ENCODE data around the gene MED26.

MED26 gene

DNA sequence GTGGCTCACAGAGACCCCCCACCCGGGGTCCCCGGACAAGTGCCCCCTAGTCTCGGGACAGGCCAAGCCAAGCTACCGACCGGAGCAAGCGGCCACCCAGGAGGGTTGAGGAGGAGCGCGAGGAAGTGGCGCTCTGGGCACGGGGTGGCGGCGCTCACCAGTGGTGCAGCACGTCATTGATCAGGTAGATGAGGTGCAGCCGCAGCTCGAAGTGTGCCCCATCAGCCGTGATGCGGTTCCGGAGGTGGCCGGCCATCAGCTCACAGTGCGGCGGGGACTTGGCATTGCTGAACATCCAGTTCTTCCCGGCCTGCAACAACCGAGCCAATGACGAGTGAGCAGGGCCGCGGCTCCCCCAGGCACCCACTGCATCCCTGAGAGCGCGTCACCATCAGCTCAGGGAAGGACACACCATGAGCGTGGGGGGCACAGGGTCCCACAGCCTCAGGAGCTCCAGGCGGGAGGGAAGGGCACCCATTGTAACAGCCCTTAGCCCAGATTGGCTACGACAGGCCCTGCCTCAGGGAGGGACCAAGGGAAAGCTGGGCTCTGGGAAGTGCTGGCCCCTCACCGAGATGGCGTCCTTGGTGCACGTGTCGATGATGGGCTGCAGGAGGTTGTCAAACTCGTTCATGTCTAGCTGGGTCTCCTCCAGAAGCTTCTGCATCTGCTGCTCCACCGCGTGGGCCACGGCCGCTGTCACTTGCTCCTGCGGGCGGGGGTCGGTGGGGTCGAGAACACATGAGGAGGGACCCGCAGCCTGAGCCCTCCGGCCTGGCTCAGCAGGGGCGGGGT, 95.4 kb downstream of the MED26 start:
- H3K4me3 ChIP-seq (ENCODE audit: low read depth, low read length) = no peak overlapping the region
- TF ChIP-seq, protein P1, sequence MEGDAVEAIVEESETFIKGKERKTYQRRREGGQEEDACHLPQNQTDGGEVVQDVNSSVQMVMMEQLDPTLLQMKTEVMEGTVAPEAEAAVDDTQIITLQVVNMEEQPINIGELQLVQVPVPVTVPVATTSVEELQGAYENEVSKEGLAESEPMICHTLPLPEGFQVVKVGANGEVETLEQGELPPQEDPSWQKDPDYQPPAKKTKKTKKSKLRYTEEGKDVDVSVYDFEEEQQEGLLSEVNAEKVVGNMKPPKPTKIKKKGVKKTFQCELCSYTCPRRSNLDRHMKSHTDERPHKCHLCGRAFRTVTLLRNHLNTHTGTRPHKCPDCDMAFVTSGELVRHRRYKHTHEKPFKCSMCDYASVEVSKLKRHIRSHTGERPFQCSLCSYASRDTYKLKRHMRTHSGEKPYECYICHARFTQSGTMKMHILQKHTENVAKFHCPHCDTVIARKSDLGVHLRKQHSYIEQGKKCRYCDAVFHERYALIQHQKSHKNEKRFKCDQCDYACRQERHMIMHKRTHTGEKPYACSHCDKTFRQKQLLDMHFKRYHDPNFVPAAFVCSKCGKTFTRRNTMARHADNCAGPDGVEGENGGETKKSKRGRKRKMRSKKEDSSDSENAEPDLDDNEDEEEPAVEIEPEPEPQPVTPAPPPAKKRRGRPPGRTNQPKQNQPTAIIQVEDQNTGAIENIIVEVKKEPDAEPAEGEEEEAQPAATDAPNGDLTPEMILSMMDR (IDR thresholded peaks at IDR 0.05; ENCODE audit: low read depth, low read length) = no peak

DNA sequence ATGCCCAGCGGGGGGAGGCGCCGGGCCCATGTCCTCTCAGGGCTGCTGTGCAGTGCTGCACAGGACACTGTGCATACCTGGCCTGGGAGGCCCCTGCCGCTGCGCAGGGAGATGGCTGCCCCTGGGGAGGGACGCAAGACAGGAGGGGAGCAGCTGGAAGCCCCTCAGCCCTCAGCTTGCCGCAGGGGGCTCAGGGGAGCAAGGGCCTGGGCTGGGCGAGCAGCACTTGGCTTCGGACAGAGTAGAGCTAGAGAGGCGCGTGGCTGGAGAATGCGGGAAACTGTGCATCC, 96.7 kb downstream of the MED26 start:
- TF ChIP-seq, protein P1 (IDR thresholded peaks at IDR 0.05; ENCODE audit: low read depth, low read length) = no peak
- no peak overlapping the region for H3K4me3 ChIP-seq (ENCODE audit: low read depth, low read length)

DNA sequence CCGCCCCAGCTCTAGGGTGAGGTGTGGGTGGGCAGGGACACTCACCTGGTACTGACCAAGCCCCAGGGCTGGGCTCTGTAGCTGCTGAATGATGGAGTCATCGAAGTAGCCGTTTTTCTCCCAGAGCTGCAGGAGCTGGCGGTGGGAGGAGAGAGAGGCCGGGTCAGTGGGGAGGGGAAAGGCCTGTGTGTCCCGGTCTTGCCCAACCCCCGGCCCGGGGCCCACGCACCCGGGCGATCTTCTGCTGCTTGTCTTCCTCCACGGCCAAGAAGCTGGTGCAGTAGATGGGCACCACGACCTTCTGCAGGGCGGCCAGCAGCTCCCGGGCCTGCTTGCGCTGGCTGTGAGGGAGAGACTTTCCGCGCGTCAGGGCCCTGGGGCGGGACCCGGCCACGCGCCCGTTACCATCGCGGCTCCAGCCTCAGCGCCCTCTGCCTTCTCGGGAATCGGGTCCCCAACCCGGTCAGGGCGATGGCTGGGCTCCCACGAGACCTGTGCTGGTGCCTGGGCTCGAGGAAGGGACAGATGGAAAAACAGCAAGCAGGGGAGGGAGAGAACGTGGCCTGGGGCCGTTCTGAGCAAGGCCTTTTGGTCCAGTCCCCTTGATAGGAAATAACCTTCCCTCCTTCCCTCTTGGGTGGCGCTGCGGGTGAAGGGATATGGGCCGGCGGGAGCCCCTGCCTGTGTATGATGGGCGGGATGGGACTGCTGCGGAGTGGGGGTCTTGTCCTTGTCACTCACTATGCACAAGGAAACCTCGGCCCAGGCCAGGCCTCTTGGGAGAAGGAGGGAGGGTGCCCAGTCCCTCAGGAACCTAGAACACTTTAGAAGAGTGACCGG, 97.2 kb downstream of the MED26 start:
- TF ChIP-seq, protein P1 (IDR thresholded peaks at IDR 0.05; ENCODE audit: low read depth, low read length) = no peak

DNA sequence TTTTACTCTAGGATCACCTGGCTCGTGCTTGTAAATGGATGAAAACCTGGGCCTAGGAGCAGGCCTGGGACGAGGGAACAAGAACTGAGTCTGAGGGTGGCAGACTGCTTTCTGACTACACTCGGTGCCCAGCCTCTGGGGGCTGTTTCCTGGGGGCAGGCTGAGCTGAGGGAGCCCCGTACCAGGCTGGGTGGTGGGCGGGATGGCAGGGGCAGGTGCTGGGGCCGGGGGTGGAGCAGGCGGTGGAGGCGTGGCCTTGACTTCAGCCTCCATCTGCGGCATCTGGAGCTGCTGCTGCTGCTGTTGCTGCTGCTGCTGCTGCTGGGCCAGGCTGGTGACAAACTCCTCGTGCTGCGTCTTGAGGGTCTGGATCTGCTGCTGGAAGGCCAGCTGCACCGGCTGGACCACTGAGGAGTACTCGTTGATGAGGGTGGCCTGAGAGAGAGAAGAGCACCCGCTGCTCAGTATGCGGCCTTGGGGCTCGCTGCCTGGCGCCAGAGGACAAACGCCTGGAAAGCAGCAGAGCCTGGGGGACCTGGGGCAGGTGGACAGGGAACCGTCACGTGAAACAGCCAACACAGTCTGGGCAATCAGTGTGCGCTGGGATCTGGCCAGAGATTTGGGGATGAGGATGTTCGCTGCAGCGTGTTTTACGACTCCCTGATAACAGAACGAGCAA, 98.4 kb downstream of the MED26 start:
- TF ChIP-seq, protein P1 (IDR thresholded peaks at IDR 0.05; ENCODE audit: low read depth, low read length) = no peak
- H3K4me3 ChIP-seq (ENCODE audit: low read depth, low read length) = no peak overlapping the region

More for the DNA sequence above, 97.2 kb downstream of the MED26 start:
- H3K4me3 ChIP-seq (ENCODE audit: low read depth, low read length) = no peak overlapping the region

DNA sequence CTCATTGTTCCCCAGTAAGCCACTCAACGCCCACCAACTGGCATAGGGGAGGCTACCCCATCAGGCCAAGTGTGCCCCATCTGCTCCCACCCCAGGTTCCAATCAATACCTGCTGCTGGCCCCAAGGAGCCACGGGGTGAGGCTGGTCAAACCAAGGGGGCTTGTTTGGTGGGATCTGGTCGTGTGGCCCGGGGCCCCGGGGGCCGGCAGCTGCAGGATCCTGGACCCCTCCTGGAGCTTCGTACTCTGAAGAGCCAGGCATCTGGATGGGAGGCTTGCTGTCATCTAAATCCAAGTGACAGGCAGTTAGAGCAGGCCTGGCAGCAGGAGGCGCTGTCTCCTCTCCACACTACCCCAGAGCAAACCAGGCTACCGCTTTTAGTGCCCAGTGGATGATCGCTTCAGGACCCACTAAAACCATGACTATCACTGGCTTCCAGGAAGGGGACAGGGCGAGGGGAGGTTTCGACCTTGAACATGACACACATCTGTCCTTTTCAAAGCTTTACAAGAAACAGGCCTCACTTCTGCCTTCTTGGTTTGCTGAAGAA, 100.0 kb downstream of the MED26 start:
- no peak overlapping the region for H3K4me3 ChIP-seq (ENCODE audit: low read depth, low read length)
- TF ChIP-seq, protein P1 (IDR thresholded peaks at IDR 0.05; ENCODE audit: low read depth, low read length) = 0 out of 2 replicates have a peak, but pooled peaks have one; percentile 25

DNA sequence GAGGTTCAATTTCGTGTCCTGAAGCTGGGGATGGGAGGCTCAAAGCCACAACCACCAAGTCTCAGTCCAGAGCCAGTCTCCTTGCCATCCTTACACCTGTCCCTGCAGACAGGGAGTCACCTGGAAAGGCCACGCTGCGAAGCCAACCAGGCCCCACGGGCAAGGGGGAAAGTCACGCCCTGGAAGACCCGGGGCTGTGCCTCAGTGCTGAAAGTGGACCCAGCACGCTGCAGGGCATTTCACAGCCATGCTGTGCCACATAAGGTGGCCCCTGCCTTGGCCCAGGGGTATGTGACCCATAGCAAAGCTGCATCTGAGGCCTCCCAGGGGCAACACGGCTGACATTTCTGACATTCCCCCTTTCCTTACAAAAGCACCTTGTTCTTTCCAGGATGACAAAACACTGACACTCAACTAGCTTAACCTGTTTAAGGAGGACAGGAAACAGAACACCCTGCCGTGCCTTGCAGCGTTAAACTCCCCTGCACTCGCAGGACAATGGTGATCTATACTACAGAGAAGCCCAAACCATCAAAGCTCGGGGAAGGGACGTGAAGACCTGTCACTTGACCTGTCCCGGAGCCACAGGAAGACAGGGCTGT, 100.6 kb downstream of the MED26 start:
- TF ChIP-seq, protein P1 (IDR thresholded peaks at IDR 0.05; ENCODE audit: low read depth, low read length) = no peak

More for the DNA sequence above, 100.6 kb downstream of the MED26 start:
- H3K4me3 ChIP-seq (ENCODE audit: low read depth, low read length) = no peak overlapping the region
